SH-SY5Y (cell line): ENCODE measurements around the gene CECR2.

ENCODE experiments used
- GATA2 ChIP-seq: IDR thresholded peaks from 2 replicates; pipeline ENCODE4 v1.6.1; 2011; ENCODE audit warnings: mild to moderate bottlenecking, low read depth, low read length
- GATA3 ChIP-seq: IDR thresholded peaks from 2 replicates; pipeline ENCODE4 v1.6.1; 2011; ENCODE audit warnings: low read depth, mild to moderate bottlenecking, low read length, moderate library complexity

DNA sequence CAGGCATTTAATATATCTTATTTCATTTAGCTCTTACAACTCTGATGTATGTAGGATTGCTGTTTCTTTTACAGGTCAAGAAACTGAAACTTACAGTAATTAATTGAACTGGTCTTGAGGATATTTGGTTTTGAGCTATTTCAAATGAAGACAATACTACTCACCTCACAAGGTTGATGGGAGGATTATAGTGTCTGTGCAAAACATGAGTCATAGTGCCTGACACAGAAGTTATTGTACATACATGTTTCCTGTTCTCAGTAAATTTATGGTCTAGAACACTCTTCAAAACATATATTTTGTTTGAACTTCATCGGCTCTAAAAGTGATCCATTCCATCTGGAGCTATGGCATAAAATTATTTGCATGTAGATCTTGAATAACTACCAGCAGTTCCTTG, 61.9 kb downstream of the CECR2 start:
- TF ChIP-seq GATA2: no peak
- no peak for TF ChIP-seq GATA3
